OCI-LY7 (cell line): ENCODE results near the gene C15orf39. TPM values are rescaled to one million over a fixed set of nuclear protein-coding genes. Genes with fewer than 3 reads are reported as not detected.

Experiments
- BruUV-seq: library from RNA; stranded (reverse); fragments of 400-500 nt; replicated peaks from 2 replicates; lab custom pipeline; 2021; lab: Mats Ljungman, UMichigan
- CTCF ChIA-PET: fragments of 300-600 bp; sonication (Branson Sonifier 250); formaldehyde crosslinking; loops from one replicate; lab custom pipeline; 2022; ENCODE audit warnings: antibody characterized with exemption; ENCODE audit not compliant: unreplicated experiment; lab: Charles Lee
- POLR2A ChIA-PET: fragments of 300-600 bp; sonication (Branson Sonifier 250); formaldehyde crosslinking; loops from one replicate; lab custom pipeline; 2022; ENCODE audit warnings: antibody characterized with exemption; lab: Charles Lee
- DNase-seq: peaks from one replicate; pipeline ENCODE4 v3.0.0-alpha.2; 2015; ENCODE audit warnings: low spot score
- H2AFZ ChIP-seq: fragments of 200-600 bp; sonication (generic), shearing (Covaris generic); 2 replicates; pipeline ENCODE4 v1.6.1; 2014; ENCODE audit warnings: mild to moderate bottlenecking, antibody characterized with exemption, low read length, moderate library complexity
- H3K27ac ChIP-seq: fragments of 200-600 bp; sonication (generic); 2 replicates; pipeline ENCODE4 v1.5.1; 2014; ENCODE audit warnings: mixed run types, low read depth, mild to moderate bottlenecking, moderate library complexity, low read length, inconsistent platforms; ENCODE audit not compliant: poor library complexity, severe bottlenecking
- H3K36me3 ChIP-seq: fragments of 200-600 bp; sonication (generic); 2 replicates; pipeline ENCODE4 v1.6.1; 2014; ENCODE audit warnings: mild to moderate bottlenecking, antibody characterized with exemption, low read length, moderate library complexity, mixed read lengths; ENCODE audit not compliant: insufficient read depth
- H3K4me1 ChIP-seq: fragments of 200-600 bp; sonication (generic); 2 replicates; pipeline ENCODE4 v1.5.1; 2014; ENCODE audit warnings: mild to moderate bottlenecking, low read length; ENCODE audit not compliant: insufficient read depth, poor library complexity, severe bottlenecking
- H3K4me2 ChIP-seq: fragments of 200-600 bp; sonication (generic); 2 replicates; pipeline ENCODE4 v1.6.1; 2014; ENCODE audit warnings: mild to moderate bottlenecking, low read length
- H3K4me3 ChIP-seq: fragments of 200-600 bp; sonication (generic); 2 replicates; pipeline ENCODE4 v1.5.1; 2014; ENCODE audit warnings: mild to moderate bottlenecking, low read depth, low read length; ENCODE audit not compliant: poor library complexity, severe bottlenecking
- H3K79me2 ChIP-seq: fragments of 200-600 bp; sonication (generic); 2 replicates; pipeline ENCODE4 v1.6.1; 2016; ENCODE audit warnings: low read depth, mild to moderate bottlenecking, low read length, moderate library complexity, mixed read lengths; ENCODE audit not compliant: insufficient read depth
- H3K9me2 ChIP-seq: fragments of 200-600 bp; sonication (generic); 2 replicates; pipeline ENCODE4 v1.6.1; 2016; ENCODE audit warnings: mild to moderate bottlenecking, low read length, mixed read lengths; ENCODE audit not compliant: insufficient read depth
- H3K9me3 ChIP-seq: fragments of 200-600 bp; sonication (generic); 2 replicates; pipeline ENCODE4 v1.6.1; 2014; ENCODE audit warnings: mild to moderate bottlenecking, mixed run types, low read length, mixed read lengths
- H4K20me1 ChIP-seq: fragments of 200-600 bp; sonication (generic); 2 replicates; pipeline ENCODE4 v1.6.1; 2014; ENCODE audit warnings: mild to moderate bottlenecking, antibody characterized with exemption, low read length, moderate library complexity, mixed read lengths; ENCODE audit not compliant: insufficient read depth
- EZH2phosphoT487 ChIP-seq: fragments of 200-600 bp; sonication (generic); IDR thresholded peaks from 2 replicates; pipeline ENCODE4 v1.6.1; 2018; ENCODE audit warnings: low read depth, borderline replicate concordance, mild to moderate bottlenecking, mixed run types, antibody characterized with exemption, low read length, moderate library complexity, mixed read lengths
- intact Hi-C: fragments of 100-400 bp; cut with micrococcal nuclease; formaldehyde crosslinking; loops from one replicate; pipeline ENCODE4 v1.10.0; 2022; ENCODE audit not compliant: unreplicated experiment
- total RNA-seq, 2 experiments: library from RNA; depleted of rRNA in 1 of 2; stranded (reverse); fragments of >200 nt in 1 of 2; shearing (Covaris generic) in 1 of 2; gene quantifications; 2 replicates each; pipeline ENCODE4 v1.2.3, GENCODE V29; 2014 to 2022
- TF ChIP-seq, protein P1 (sequence below): fragments of 200-600 bp; sonication (generic); conservative IDR thresholded peaks from 2 replicates; pipeline ENCODE4 v1.5.1; 2014; ENCODE audit warnings: mild to moderate bottlenecking, antibody characterized with exemption, low read length, moderate library complexity, mixed read lengths

Gene C15orf39
- total RNA-seq, 2 experiments from 2014 or later, result 26.5 to 50.2 TPM

DNA sequence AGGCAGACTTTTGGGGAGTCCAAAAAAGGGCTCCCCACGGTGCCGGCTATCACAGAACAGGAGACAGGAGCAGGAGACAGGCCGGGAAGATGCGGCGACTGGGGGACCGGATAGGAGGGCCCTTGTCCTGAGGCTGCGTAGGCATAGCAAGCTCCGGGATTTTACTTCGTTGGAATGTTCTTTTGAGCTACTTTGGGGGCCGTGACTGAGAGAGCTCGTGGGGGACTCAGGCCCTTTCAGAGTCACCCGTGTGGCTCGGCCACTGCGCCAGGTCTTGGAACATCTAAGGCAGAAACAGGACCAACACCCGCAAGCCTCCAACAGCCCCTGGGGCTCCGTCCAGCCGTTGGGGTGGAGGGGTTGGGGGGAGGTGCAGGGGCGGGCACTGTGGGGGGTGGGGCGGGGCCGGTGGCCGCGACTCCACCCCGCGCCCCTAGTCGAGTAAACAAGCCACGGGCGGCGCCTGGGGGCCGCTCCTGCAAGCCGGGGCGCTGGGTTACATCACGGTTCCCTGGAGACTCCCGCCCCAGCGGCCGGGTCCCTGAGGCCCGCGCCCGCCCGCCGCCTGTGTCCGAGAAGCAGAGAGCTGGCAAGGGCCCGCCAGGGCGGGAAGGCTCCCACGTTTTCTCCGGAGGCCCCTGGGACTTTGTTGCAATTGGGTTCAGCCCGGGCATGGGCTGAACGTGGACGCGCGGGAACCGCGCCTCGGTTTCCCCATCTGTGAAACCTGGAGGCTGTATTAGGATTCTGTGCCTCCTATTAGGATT lies 23.3 kb upstream of the C15orf39 start:
- H3K27ac ChIP-seq, result no peak overlapping the region

DNA sequence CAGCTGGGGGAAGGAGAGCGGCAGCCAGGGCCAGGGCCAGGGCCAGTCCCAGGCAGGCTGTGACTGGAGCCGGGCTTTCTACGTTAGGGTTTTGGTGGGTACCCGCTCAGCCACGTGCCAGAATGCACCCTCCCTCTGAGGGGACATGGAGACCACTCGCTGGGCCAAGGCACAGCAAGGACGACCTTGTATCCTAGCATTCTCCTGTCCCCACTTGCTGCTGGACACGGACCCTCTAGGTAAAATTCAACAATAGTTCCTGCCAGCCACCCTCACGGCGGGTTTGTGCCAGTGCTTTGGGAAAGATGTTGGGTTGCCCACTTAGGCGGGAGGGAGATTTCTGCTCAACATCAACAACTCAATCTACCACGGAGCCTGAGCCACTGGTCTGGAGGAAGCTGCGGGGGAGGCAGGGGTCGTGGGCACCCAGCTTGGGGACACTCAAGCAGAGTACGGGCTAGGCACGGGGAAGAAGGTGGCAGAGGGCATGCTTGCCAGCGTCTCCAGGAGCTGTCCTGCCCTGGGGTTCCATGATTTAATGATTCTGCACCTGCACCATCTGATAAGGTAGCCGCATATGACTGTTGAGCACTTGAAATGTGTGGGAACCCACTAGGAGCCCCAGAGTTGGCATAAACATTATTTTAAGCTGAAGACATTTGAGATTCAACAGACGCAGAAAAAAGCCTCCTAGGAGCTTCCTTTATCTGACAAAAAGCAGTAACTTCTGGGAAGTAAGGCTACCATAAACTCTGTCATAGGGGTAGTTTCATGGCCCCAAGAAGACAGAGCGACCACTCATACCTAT lies 22.5 kb upstream of the C15orf39 start:
- no peaks in the 10 kb centered on the region for H4K20me1 ChIP-seq
- H3K4me3 ChIP-seq, result no peak overlapping the region
- no TSS peak for BruUV-seq
- no peak overlapping the region for H3K27ac ChIP-seq
- ChIA-PET POLR2A (no interaction called here), CTCF (no interaction called here)
- no peaks in the 10 kb centered on the region for H3K9me3 ChIP-seq
- H3K4me2 ChIP-seq, result no peak overlapping the region
- H3K79me2 ChIP-seq, result no peaks in the 10 kb centered on the region
- H2AFZ ChIP-seq, result no peak overlapping the region
- no peaks in the 10 kb centered on the region for H3K9me2 ChIP-seq
- DNase-seq, result no peak
- TF ChIP-seq, protein P1, sequence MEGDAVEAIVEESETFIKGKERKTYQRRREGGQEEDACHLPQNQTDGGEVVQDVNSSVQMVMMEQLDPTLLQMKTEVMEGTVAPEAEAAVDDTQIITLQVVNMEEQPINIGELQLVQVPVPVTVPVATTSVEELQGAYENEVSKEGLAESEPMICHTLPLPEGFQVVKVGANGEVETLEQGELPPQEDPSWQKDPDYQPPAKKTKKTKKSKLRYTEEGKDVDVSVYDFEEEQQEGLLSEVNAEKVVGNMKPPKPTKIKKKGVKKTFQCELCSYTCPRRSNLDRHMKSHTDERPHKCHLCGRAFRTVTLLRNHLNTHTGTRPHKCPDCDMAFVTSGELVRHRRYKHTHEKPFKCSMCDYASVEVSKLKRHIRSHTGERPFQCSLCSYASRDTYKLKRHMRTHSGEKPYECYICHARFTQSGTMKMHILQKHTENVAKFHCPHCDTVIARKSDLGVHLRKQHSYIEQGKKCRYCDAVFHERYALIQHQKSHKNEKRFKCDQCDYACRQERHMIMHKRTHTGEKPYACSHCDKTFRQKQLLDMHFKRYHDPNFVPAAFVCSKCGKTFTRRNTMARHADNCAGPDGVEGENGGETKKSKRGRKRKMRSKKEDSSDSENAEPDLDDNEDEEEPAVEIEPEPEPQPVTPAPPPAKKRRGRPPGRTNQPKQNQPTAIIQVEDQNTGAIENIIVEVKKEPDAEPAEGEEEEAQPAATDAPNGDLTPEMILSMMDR, result no peak
- no peak for TF ChIP-seq EZH2phosphoT487
- H3K4me1 ChIP-seq, result no peaks in the 10 kb centered on the region
- intact Hi-C loops, result no loop called here
- H3K36me3 ChIP-seq, result no peaks in the 10 kb centered on the region

More for the DNA sequence above, 23.3 kb upstream of the C15orf39 start:
- intact Hi-C loops, result no loop called here
- Histone ChIP-seq H2AFZ (no peak overlapping the region), H4K20me1 (no peaks in the 10 kb centered on the region), H3K9me2 (no peaks in the 10 kb centered on the region), H3K4me1 (no peaks in the 10 kb centered on the region), H3K4me3 (no peak overlapping the region), H3K4me2 (no peak overlapping the region), H3K36me3 (no peaks in the 10 kb centered on the region), H3K9me3 (no peaks in the 10 kb centered on the region), H3K79me2 (no peaks in the 10 kb centered on the region)
- no peak for DNase-seq
- BruUV-seq, result no TSS peak
- ChIA-PET CTCF (no interaction called here), POLR2A (no interaction called here)
- TF ChIP-seq EZH2phosphoT487, result no peak
- TF ChIP-seq, protein P1, result no peak

DNA sequence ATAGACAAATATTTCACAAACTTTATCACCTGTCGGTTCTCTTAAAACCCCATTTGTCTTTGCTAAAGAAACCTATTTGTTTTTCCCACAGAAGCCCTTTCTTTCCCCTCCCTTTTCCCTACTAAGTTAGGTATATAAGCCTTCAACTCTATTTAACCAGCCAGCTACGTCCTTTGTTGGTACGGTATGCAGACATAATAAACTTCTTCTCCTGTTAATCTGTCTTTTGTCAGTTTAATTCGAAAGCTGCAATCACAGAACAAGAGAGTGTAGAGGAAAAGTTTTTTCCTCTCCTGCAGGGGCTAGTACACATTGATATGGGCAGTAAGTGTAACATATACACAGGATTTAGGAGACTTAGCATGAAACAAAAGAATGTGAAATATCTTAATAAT lies 21.9 kb upstream of the C15orf39 start:
- intact Hi-C loops, result no loop called here
- BruUV-seq, result no TSS peak

More for the DNA sequence above, 21.9 kb upstream of the C15orf39 start:
- Histone ChIP-seq H4K20me1 (no peaks in the 10 kb centered on the region), H3K4me1 (peaks cover 5% of the 10 kb centered on the region), H3K36me3 (no peaks in the 10 kb centered on the region), H3K4me2 (no peak overlapping the region), H3K27ac (no peak overlapping the region), H3K79me2 (no peaks in the 10 kb centered on the region), H2AFZ (no peak overlapping the region), H3K9me2 (no peaks in the 10 kb centered on the region), H3K4me3 (no peak overlapping the region), H3K9me3 (no peaks in the 10 kb centered on the region)
- POLR2A ChIA-PET, result no interaction called here
- TF ChIP-seq EZH2phosphoT487, result no peak
- TF ChIP-seq, protein P1, result no peak
- CTCF ChIA-PET, result no interaction called here
- DNase-seq, result no peak
